ENCODE results near the gene GAD2.
A peak's percentile ranks its signal among the peaks of the same experiment; 100 is the strongest.

The GAD2 gene

DNA sequence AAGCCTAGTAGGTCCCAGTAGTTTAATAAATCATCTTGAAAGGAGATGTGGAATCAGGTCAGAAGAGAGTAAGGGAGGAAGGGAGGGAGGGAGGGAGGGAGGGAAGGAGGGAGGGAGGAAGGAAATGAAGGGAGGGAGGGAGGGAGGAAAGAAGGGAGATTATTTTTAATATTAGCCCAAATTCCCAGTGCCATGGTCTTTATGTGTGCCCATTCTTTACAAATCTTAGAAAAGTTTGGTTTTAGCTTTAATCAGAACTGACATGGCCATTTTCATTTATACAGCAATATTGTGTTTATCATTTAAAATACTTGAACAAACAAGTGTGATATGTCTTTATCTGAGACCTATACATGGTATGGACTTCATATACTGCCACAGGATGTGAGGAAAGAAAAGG, 86.8 kb downstream of the GAD2 start:
- no peak for TF ChIP-seq EZH2phosphoT487 (IDR thresholded peaks at IDR 0.05; ENCODE audit: low read depth)
- TF ChIP-seq, protein P1, sequence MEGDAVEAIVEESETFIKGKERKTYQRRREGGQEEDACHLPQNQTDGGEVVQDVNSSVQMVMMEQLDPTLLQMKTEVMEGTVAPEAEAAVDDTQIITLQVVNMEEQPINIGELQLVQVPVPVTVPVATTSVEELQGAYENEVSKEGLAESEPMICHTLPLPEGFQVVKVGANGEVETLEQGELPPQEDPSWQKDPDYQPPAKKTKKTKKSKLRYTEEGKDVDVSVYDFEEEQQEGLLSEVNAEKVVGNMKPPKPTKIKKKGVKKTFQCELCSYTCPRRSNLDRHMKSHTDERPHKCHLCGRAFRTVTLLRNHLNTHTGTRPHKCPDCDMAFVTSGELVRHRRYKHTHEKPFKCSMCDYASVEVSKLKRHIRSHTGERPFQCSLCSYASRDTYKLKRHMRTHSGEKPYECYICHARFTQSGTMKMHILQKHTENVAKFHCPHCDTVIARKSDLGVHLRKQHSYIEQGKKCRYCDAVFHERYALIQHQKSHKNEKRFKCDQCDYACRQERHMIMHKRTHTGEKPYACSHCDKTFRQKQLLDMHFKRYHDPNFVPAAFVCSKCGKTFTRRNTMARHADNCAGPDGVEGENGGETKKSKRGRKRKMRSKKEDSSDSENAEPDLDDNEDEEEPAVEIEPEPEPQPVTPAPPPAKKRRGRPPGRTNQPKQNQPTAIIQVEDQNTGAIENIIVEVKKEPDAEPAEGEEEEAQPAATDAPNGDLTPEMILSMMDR (IDR thresholded peaks at IDR 0.05; ENCODE audit: low read depth, low read length), result no peak
- H3K4me3 ChIP-seq (ENCODE audit: low read length), result no peak overlapping the region
- H4K20me1 ChIP-seq (ENCODE audit: insufficient read depth, low read length), result no peaks in the 10 kb centered on the region
- no peaks in the 10 kb centered on the region for H3K79me2 ChIP-seq (ENCODE audit: low read length)
- no peaks in the 10 kb centered on the region for H3K27me3 ChIP-seq (ENCODE audit: low read depth, low read length)
- no peak overlapping the region for H3K9ac ChIP-seq (ENCODE audit: low read length)
- no peak overlapping the region for H3K27ac ChIP-seq (ENCODE audit: low read length)
- no peaks in the 10 kb centered on the region for H3K9me3 ChIP-seq (ENCODE audit: insufficient read depth, low read length)
- H3K36me3 ChIP-seq (replicated peaks; ENCODE audit: low read depth, low read length), result no peaks in the 10 kb centered on the region
- no peak overlapping the region for H2AFZ ChIP-seq (ENCODE audit: low read depth, low read length)
- H3K4me1 ChIP-seq (ENCODE audit: low read length), result no peaks in the 10 kb centered on the region
- H3K4me2 ChIP-seq (ENCODE audit: low read length), result no peak overlapping the region

DNA sequence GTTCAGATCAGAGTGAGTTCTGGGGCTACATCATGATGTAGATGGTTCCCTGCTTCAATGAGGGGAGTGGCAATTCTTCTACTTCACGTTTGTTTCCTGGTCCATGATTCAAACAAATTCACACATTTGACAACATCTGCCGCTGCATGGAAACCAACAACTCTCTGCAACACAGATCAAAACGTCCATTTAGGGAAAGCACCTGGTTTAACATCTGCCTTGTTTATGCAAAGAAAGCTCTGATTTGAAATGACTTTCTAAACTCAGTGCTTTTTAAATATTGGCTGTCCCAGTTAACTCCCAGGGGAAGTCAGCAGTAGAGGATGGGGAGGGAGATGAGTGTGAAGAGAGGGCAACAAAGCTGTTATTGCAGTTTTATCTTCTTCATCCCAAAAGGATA, 93.8 kb downstream of the GAD2 start:
- Histone ChIP-seq H3K4me1 (ENCODE audit: low read length) (peaks cover 23% of the 10 kb centered on the region), H3K27me3 (ENCODE audit: low read depth, low read length) (no peaks in the 10 kb centered on the region), H3K4me3 (ENCODE audit: low read length) (peak overlapping the region; percentile 11), H3K4me2 (ENCODE audit: low read length) (peak overlapping the region; percentile 55), H4K20me1 (ENCODE audit: insufficient read depth, low read length) (no peaks in the 10 kb centered on the region), H3K9ac (ENCODE audit: low read length) (no peak overlapping the region), H3K27ac (ENCODE audit: low read length) (no peak overlapping the region), H3K79me2 (ENCODE audit: low read length) (no peaks in the 10 kb centered on the region), H2AFZ (ENCODE audit: low read depth, low read length) (no peak overlapping the region), H3K9me3 (ENCODE audit: insufficient read depth, low read length) (no peaks in the 10 kb centered on the region), H3K36me3 (replicated peaks; ENCODE audit: low read depth, low read length) (no peaks in the 10 kb centered on the region)
- TF ChIP-seq, protein P1 (IDR thresholded peaks at IDR 0.05; ENCODE audit: low read depth, low read length), result no peak
- no peak for TF ChIP-seq EZH2phosphoT487 (IDR thresholded peaks at IDR 0.05; ENCODE audit: low read depth)

DNA sequence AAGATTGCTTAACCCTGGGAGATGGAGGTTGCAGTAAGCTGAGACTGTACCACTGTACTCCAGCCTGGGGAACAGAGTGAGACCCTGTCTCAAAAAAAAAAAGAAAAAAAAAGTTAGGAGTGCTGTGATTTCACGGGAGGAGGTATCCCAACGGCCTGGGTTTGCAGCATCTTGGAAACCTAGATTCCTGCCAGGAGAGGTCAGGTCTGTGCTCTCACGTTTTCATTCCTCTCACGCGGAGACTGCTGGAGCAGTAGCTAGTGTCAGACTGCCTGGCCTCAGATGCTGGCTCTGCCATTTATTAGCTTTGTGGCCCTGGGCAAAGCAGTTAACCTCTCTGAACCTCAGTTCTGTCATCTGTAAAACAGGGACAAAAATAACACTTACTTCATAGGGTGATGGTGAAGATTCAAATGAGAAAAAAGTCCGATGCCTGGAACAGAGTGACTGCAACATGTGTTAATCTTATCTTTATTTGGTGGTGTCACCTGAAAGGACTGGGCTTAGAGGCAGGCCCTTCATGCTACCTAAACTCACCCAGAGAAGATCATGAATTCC, 94.9 kb downstream of the GAD2 start:
- no peak overlapping the region for H2AFZ ChIP-seq (ENCODE audit: low read depth, low read length)
- no peak overlapping the region for H3K9ac ChIP-seq (ENCODE audit: low read length)
- no peak overlapping the region for H3K4me2 ChIP-seq (ENCODE audit: low read length)
- TF ChIP-seq, protein P1 (IDR thresholded peaks at IDR 0.05; ENCODE audit: low read depth, low read length), result no peak
- no peak for TF ChIP-seq EZH2phosphoT487 (IDR thresholded peaks at IDR 0.05; ENCODE audit: low read depth)
- H3K36me3 ChIP-seq (replicated peaks; ENCODE audit: low read depth, low read length), result no peaks in the 10 kb centered on the region
- no peaks in the 10 kb centered on the region for H3K9me3 ChIP-seq (ENCODE audit: insufficient read depth, low read length)
- H3K79me2 ChIP-seq (ENCODE audit: low read length), result no peaks in the 10 kb centered on the region
- no peaks in the 10 kb centered on the region for H4K20me1 ChIP-seq (ENCODE audit: insufficient read depth, low read length)
- no peak overlapping the region for H3K27ac ChIP-seq (ENCODE audit: low read length)
- H3K27me3 ChIP-seq (ENCODE audit: low read depth, low read length), result no peaks in the 10 kb centered on the region
- no peak overlapping the region for H3K4me3 ChIP-seq (ENCODE audit: low read length)
- peaks cover 23% of the 10 kb centered on the region for H3K4me1 ChIP-seq (ENCODE audit: low read length)

DNA sequence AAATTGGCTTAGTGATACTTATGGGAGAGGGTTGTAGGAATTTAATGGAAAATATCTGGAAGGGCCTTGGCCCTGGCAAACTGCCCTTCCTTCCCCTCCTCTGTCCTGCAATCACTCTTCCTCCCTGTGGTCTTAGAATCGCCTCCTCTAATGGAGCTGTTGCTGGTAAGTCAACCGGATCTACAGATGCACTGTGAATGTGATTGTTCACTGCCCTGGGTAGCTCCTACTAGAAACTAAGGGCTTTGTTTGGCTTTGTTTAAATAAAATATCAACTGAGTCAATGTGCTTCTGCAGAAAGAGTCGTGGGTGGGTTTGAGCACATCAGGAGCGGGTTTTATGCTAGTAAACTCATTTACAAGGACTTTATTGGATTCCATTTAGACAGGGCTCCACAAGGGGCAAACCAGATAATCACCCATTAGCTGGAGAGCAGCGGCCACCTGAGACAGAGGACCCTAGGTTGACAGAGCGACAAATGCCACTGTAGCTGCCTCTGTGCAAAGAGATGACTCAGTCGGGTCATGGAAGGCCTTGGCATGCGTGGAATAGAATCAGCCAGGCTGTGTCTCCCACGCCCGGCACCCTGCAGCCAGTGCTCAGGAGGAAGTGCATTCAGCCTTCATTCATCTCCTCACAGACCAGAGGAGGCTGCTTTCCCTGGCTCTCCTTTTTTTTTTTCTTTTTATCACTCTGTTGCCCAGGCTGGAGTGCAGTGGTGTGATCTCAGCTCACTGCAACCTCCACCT, 97.9 kb downstream of the GAD2 start:
- no peak overlapping the region for H3K27ac ChIP-seq (ENCODE audit: low read length)
- no peak overlapping the region for H3K4me2 ChIP-seq (ENCODE audit: low read length)
- H3K27me3 ChIP-seq (ENCODE audit: low read depth, low read length), result no peaks in the 10 kb centered on the region
- no peaks in the 10 kb centered on the region for H3K79me2 ChIP-seq (ENCODE audit: low read length)
- H3K4me1 ChIP-seq (ENCODE audit: low read length), result peaks cover 23% of the 10 kb centered on the region
- TF ChIP-seq, protein P1 (IDR thresholded peaks at IDR 0.05; ENCODE audit: low read depth, low read length), result no peak
- TF ChIP-seq EZH2phosphoT487 (IDR thresholded peaks at IDR 0.05; ENCODE audit: low read depth), result no peak
- H3K36me3 ChIP-seq (replicated peaks; ENCODE audit: low read depth, low read length), result no peaks in the 10 kb centered on the region
- H2AFZ ChIP-seq (ENCODE audit: low read depth, low read length), result no peak overlapping the region
- no peak overlapping the region for H3K4me3 ChIP-seq (ENCODE audit: low read length)
- H3K9ac ChIP-seq (ENCODE audit: low read length), result no peak overlapping the region
- H4K20me1 ChIP-seq (ENCODE audit: insufficient read depth, low read length), result no peaks in the 10 kb centered on the region
- H3K9me3 ChIP-seq (ENCODE audit: insufficient read depth, low read length), result no peaks in the 10 kb centered on the region
